Measurements from ENCODE around the gene ZNF446. TPM values are rescaled to one million over a fixed set of nuclear protein-coding genes. Genes with fewer than 3 reads are reported as not detected.
A peak's percentile ranks its signal among the peaks of the same experiment; 100 is the strongest.

ZNF446 gene

GRCh38 chr19:58520257-58520599, 44.1 kb downstream of the ZNF446 start:
- Histone ChIP-seq H2BK5ac (ENCODE audit: low read length) (peak overlapping the region; percentile 52), H3K27ac (ENCODE audit: low read depth, low read length) (peak overlapping the region; percentile 95), H3K56ac (ENCODE audit: low read length) (peak overlapping the region; percentile 97), H2BK15ac (replicated peaks; ENCODE audit: low read depth) (no peak overlapping the region), H3K4me1 (ENCODE audit: control insufficient read depth, low read depth, low read length) (peaks cover 7% of the 10 kb centered on the region), H3K9ac (ENCODE audit: low read length) (peak overlapping the region; percentile 90), H4K5ac (ENCODE audit: low read length) (peak overlapping the region; percentile 60), H3K4me2 (ENCODE audit: low read length) (peak overlapping the region; percentile 93), H2BK120ac (ENCODE audit: low read depth, low read length) (no peak overlapping the region), H3K18ac (ENCODE audit: low read length) (peak overlapping the region; percentile 1), H3K27me3 (ENCODE audit: insufficient read depth, low read length, poor library complexity) (no peaks in the 10 kb centered on the region), H3K4me3 (ENCODE audit: low read length) (peak overlapping the region; percentile 62), H2AK5ac (ENCODE audit: low read length) (no peak overlapping the region), H3K4ac (ENCODE audit: low read depth, low read length) (peak overlapping the region; percentile 9), H3K79me2 (ENCODE audit: control insufficient read depth, insufficient read depth, low read length) (peaks cover 14% of the 10 kb centered on the region), H3K79me1 (ENCODE audit: low read length) (peaks cover 18% of the 10 kb centered on the region), H4K8ac (ENCODE audit: low read depth, low read length) (no peak overlapping the region), H3K36me3 (ENCODE audit: control insufficient read depth, insufficient read depth, low read length) (peaks cover 5% of the 10 kb centered on the region), H3K23ac (ENCODE audit: low read length) (no peak overlapping the region)
- WGBS (ENCODE audit: extremely low coverage, insufficient coverage, low lambda C conversion rate), result no CpG with 5 or more reads among the region's 7 CpGs
- DNase-seq, result no peak

GRCh38 chr19:58521651-58522050, 45.5 kb downstream of the ZNF446 start:
- DNase-seq, result no peak
- no peak overlapping the region for H2BK120ac ChIP-seq (ENCODE audit: low read depth, low read length)
- no peaks in the 10 kb centered on the region for H3K27me3 ChIP-seq (ENCODE audit: insufficient read depth, low read length, poor library complexity)
- H3K4ac ChIP-seq (ENCODE audit: low read depth, low read length), result no peak overlapping the region
- peak overlapping the region; percentile 51 for H3K9ac ChIP-seq (ENCODE audit: low read length)
- H2AK5ac ChIP-seq (ENCODE audit: low read length), result peak overlapping the region; percentile 58
- WGBS (ENCODE audit: extremely low coverage, insufficient coverage, low lambda C conversion rate), result no CpG with 5 or more reads among the region's 4 CpGs
- H3K4me1 ChIP-seq (ENCODE audit: control insufficient read depth, low read depth, low read length), result peaks cover 7% of the 10 kb centered on the region
- H2BK5ac ChIP-seq (ENCODE audit: low read length), result no peak overlapping the region
- no peak overlapping the region for H3K4me3 ChIP-seq (ENCODE audit: low read length)
- H3K27ac ChIP-seq (ENCODE audit: low read depth, low read length), result no peak overlapping the region
- H3K36me3 ChIP-seq (ENCODE audit: control insufficient read depth, insufficient read depth, low read length), result peaks cover 2% of the 10 kb centered on the region
- no peak overlapping the region for H2BK15ac ChIP-seq (replicated peaks; ENCODE audit: low read depth)
- H3K18ac ChIP-seq (ENCODE audit: low read length), result no peak overlapping the region
- H3K79me2 ChIP-seq (ENCODE audit: control insufficient read depth, insufficient read depth, low read length), result peaks cover 14% of the 10 kb centered on the region
- H4K5ac ChIP-seq (ENCODE audit: low read length), result no peak overlapping the region
- H4K8ac ChIP-seq (ENCODE audit: low read depth, low read length), result no peak overlapping the region
- no peak overlapping the region for H3K23ac ChIP-seq (ENCODE audit: low read length)
- peaks cover 12% of the 10 kb centered on the region for H3K79me1 ChIP-seq (ENCODE audit: low read length)
- H3K4me2 ChIP-seq (ENCODE audit: low read length), result no peak overlapping the region
- peak overlapping the region; percentile 64 for H3K56ac ChIP-seq (ENCODE audit: low read length)

GRCh38 chr19:58522709-58523108, 46.6 kb downstream of the ZNF446 start:
- Histone ChIP-seq H3K4me1 (ENCODE audit: control insufficient read depth, low read depth, low read length) (peaks cover 7% of the 10 kb centered on the region), H2BK5ac (ENCODE audit: low read length) (no peak overlapping the region), H3K79me1 (ENCODE audit: low read length) (peaks cover 9% of the 10 kb centered on the region), H4K5ac (ENCODE audit: low read length) (no peak overlapping the region), H3K18ac (ENCODE audit: low read length) (no peak overlapping the region), H2BK15ac (replicated peaks; ENCODE audit: low read depth) (no peak overlapping the region), H3K27ac (ENCODE audit: low read depth, low read length) (no peak overlapping the region), H3K4me2 (ENCODE audit: low read length) (no peak overlapping the region), H3K79me2 (ENCODE audit: control insufficient read depth, insufficient read depth, low read length) (peaks cover 11% of the 10 kb centered on the region), H2AK5ac (ENCODE audit: low read length) (no peak overlapping the region), H2BK120ac (ENCODE audit: low read depth, low read length) (no peak overlapping the region), H3K4ac (ENCODE audit: low read depth, low read length) (no peak overlapping the region), H3K36me3 (ENCODE audit: control insufficient read depth, insufficient read depth, low read length) (no peaks in the 10 kb centered on the region), H3K56ac (ENCODE audit: low read length) (peak overlapping the region; percentile 25), H3K9ac (ENCODE audit: low read length) (no peak overlapping the region), H3K4me3 (ENCODE audit: low read length) (no peak overlapping the region), H4K8ac (ENCODE audit: low read depth, low read length) (no peak overlapping the region), H3K23ac (ENCODE audit: low read length) (no peak overlapping the region), H3K27me3 (ENCODE audit: insufficient read depth, low read length, poor library complexity) (no peaks in the 10 kb centered on the region)
- WGBS (ENCODE audit: extremely low coverage, insufficient coverage, low lambda C conversion rate), result no CpG with 5 or more reads among the region's 3 CpGs
- DNase-seq, result no peak

GRCh38 chr19:58529405-58529804, 53.3 kb downstream of the ZNF446 start:
- H2BK5ac ChIP-seq (ENCODE audit: low read length), result no peak overlapping the region
- H2AK5ac ChIP-seq (ENCODE audit: low read length), result no peak overlapping the region
- no peak overlapping the region for H2BK120ac ChIP-seq (ENCODE audit: low read depth, low read length)
- no peaks in the 10 kb centered on the region for H3K27me3 ChIP-seq (ENCODE audit: insufficient read depth, low read length, poor library complexity)
- H4K5ac ChIP-seq (ENCODE audit: low read length), result no peak overlapping the region
- H4K8ac ChIP-seq (ENCODE audit: low read depth, low read length), result no peak overlapping the region
- H3K23ac ChIP-seq (ENCODE audit: low read length), result no peak overlapping the region
- DNase-seq, result no peak
- H3K4me1 ChIP-seq (ENCODE audit: control insufficient read depth, low read depth, low read length), result no peaks in the 10 kb centered on the region
- H3K79me2 ChIP-seq (ENCODE audit: control insufficient read depth, insufficient read depth, low read length), result no peaks in the 10 kb centered on the region
- no peak overlapping the region for H3K9ac ChIP-seq (ENCODE audit: low read length)
- no peak overlapping the region for H3K4me3 ChIP-seq (ENCODE audit: low read length)
- no peak overlapping the region for H3K4me2 ChIP-seq (ENCODE audit: low read length)
- H3K4ac ChIP-seq (ENCODE audit: low read depth, low read length), result no peak overlapping the region
- H3K79me1 ChIP-seq (ENCODE audit: low read length), result no peaks in the 10 kb centered on the region
- no CpG with 5 or more reads among the region's 3 CpGs for WGBS (ENCODE audit: extremely low coverage, insufficient coverage, low lambda C conversion rate)
- no peak overlapping the region for H2BK15ac ChIP-seq (replicated peaks; ENCODE audit: low read depth)
- no peak overlapping the region for H3K56ac ChIP-seq (ENCODE audit: low read length)
- no peaks in the 10 kb centered on the region for H3K36me3 ChIP-seq (ENCODE audit: control insufficient read depth, insufficient read depth, low read length)
- no peak overlapping the region for H3K27ac ChIP-seq (ENCODE audit: low read depth, low read length)
- H3K18ac ChIP-seq (ENCODE audit: low read length), result no peak overlapping the region

Small RNA genes lying within 50 kb of the gene (small RNA-seq; reads per million reads assigned to genes)
- not detected for gene RN7SL693P (ENCODE audit: insufficient read depth)
- gene RNU6-1337P (ENCODE audit: insufficient read depth), result not detected

Measured in mesendoderm (in vitro differentiated cells).